Stimulated activated CD4-positive, alpha-beta T cell treated with anti-CD3 and anti-CD28 coated beads, Interleukin-2, amount 100 ng/mL, for 4 hours (primary cell): ENCODE data around the gene TNFAIP3.

Experiments used
- DNase-seq: peaks from one replicate; pipeline ENCODE4 v3.0.0-alpha.2; 2020; ENCODE audit warnings: low read depth

The TNFAIP3 gene

GRCh38 chr6:137923866-137924653 lies 57.0 kb downstream of the TNFAIP3 start:
- no peak for DNase-seq

DNA sequence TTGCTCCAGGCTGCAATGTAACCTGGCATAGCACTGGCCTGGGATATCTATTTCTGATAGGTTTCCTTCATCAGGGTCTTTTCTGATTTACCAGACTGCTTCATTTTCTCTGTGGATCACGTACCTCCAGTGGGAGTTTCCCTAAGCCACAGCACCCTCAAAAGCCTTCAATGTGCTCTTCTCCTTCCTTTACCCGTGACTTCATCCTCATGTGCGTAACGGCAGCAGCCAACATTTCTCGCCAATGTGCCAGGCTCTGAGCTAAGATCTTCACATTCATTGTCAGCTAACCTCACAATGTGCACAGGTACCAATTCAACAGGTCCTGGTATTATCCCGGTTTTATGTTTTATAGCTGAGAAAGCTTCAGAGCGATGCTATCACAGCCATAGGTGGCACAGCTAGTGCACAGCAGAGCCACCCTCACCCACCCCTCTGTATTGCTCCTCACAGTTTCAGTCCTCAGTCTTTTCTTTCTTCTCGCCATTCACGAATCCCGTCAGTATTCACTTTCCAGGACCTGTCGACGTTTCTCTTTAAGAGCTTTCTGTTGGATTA lies 58.2 kb downstream of the TNFAIP3 start:
- DNase-seq: no peak

- peak; percentile 19 for DNase-seq
Observed at GRCh38 chr6:137926207-137926731, 59.2 kb downstream of the TNFAIP3 start.

DNA sequence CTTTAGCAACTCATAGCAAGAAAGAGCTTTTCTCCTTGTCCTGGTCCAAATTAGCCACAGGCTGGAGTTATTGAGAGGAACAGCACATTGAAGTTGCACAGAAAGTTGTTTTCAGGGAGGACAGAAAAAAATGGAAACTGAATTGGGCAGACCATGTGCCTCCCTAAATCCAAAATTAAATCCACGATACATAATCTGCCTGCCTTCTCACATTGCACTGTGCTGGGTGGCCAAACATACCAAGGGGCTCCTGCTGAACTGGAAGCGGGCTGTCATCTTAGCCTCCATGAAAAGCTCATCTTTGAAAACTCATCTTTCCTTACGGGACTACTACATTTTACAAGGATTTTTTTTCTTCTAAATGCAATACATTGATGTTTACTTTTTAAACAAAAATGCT lies 59.9 kb downstream of the TNFAIP3 start:
- DNase-seq: no peak

DNA sequence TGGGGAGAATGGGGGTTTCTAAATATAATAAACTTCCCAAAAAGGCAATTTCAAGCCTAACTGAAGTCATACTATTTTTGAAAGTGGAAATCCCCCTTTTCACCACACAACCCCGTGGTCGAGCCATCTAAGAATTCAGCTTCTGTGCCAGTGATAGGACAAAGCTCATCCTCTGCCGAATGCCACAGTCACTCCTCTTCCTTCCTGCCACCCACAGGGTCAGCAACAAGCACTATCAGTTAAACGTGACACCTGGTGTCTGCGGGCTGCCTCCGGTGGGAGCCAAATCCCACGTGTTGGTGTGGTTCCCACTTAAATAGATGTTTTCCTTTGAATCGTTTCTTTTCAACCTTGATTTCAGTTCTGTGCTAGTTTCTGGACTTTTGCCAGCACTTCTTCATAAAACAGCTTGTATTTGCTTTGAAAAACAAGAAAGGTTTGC lies 60.7 kb downstream of the TNFAIP3 start:
- DNase-seq: peak; percentile 79

GRCh38 chr6:137928286-137928685 lies 61.2 kb downstream of the TNFAIP3 start:
- peak; percentile 14 for DNase-seq

GRCh38 chr6:137931849-137932465 lies 64.9 kb downstream of the TNFAIP3 start:
- no peak for DNase-seq
